Neuronal stem cell (in vitro differentiated cells): ENCODE data around the gene UTP25.
"Not testable (repeated sequence)": the region's sequence is repeated elsewhere in the genome, so short reads cannot be mapped to it uniquely, and the experiment has no call there.

ENCODE experiments used
- DNase-seq: peaks from one replicate; pipeline ENCODE4 v3.0.0-alpha.2; 2013; ENCODE audit warnings: low spot score
- H2AFZ ChIP-seq: one replicate; pipeline ENCODE4 v1.6.1; 2013; ENCODE audit warnings: mild to moderate bottlenecking, low read length, inconsistent platforms
- H2AK5ac ChIP-seq: 2 replicates; pipeline ENCODE4 v1.6.1; 2013; ENCODE audit warnings: low read depth, mild to moderate bottlenecking, inconsistent platforms, low read length, moderate library complexity, mixed read lengths
- H2BK120ac ChIP-seq: 2 replicates; pipeline ENCODE4 v1.6.1; 2013; ENCODE audit warnings: low read depth, mild to moderate bottlenecking, inconsistent platforms, low read length, moderate library complexity, mixed read lengths
- H2BK12ac ChIP-seq: one replicate; pipeline ENCODE4 v1.6.1; 2013; ENCODE audit warnings: low read length, inconsistent platforms
- H2BK15ac ChIP-seq: 2 replicates; pipeline ENCODE4 v1.6.1; 2013; ENCODE audit warnings: mild to moderate bottlenecking, low read length, inconsistent platforms, mixed read lengths
- H2BK5ac ChIP-seq: one replicate; pipeline ENCODE4 v1.6.1; 2013; ENCODE audit warnings: inconsistent platforms, mild to moderate bottlenecking, low read length, moderate library complexity
- H3K14ac ChIP-seq: one replicate; pipeline ENCODE4 v1.6.1; 2013; ENCODE audit warnings: low read length, inconsistent platforms
- H3K18ac ChIP-seq: 2 replicates; pipeline ENCODE4 v1.6.1; 2013; ENCODE audit warnings: low read length, inconsistent platforms
- H3K23ac ChIP-seq: 2 replicates; pipeline ENCODE4 v1.6.1; 2013; ENCODE audit warnings: low read depth, mild to moderate bottlenecking, mixed read lengths, low read length, inconsistent platforms; ENCODE audit not compliant: poor library complexity
- H3K27ac ChIP-seq: replicated peaks from 3 replicates; pipeline ENCODE4 v1.5.1; 2013; ENCODE audit warnings: low read length, inconsistent platforms
- H3K27me3 ChIP-seq, 3 experiments: 2 replicates each; pipeline ENCODE4 v1.6.1; 2013; ENCODE audit warnings: low read length in 3 of 3, mild to moderate bottlenecking in 2 of 3, inconsistent platforms in 1 of 3, low read depth in 1 of 3, mixed read lengths in 1 of 3, moderate library complexity in 1 of 3; ENCODE audit not compliant: control insufficient read depth in 3 of 3, insufficient read depth in 3 of 3
- H3K36me3 ChIP-seq, 2 donors: replicated peaks in 1 of 2; 2 replicates each; pipeline ENCODE4 v1.6.1; 2013; ENCODE audit warnings: low read length in 2 of 2; ENCODE audit not compliant: control insufficient read depth in 2 of 2, insufficient read depth in 2 of 2
- H3K4ac ChIP-seq: 2 replicates; pipeline ENCODE4 v1.6.1; 2013; ENCODE audit warnings: inconsistent platforms, mild to moderate bottlenecking, low read length, moderate library complexity
- H3K4me1 ChIP-seq, 2 donors: 1 replicate in 1 of 2; 2 replicates in 1 of 2; pipeline ENCODE4 v1.6.1; 2013; ENCODE audit warnings: low read length in 2 of 2, low read depth in 1 of 2; ENCODE audit not compliant: control insufficient read depth in 2 of 2, insufficient read depth in 1 of 2
- H3K4me2 ChIP-seq: one replicate; pipeline ENCODE4 v1.6.1; 2013; ENCODE audit warnings: mild to moderate bottlenecking, low read length, inconsistent platforms; ENCODE audit not compliant: insufficient read depth, poor library complexity, severe bottlenecking
- H3K4me3 ChIP-seq, 2 donors: 2 replicates each; pipeline ENCODE4 v1.5.1; 2013; ENCODE audit warnings: low read length in 2 of 2, mild to moderate bottlenecking in 2 of 2, inconsistent platforms in 1 of 2, moderate library complexity in 1 of 2
- H3K79me1 ChIP-seq: one replicate; pipeline ENCODE4 v1.6.1; 2013; ENCODE audit warnings: low read depth, mild to moderate bottlenecking, inconsistent platforms, low read length, moderate library complexity
- H3K9ac ChIP-seq: one replicate; pipeline ENCODE4 v1.6.1; 2013; ENCODE audit warnings: mild to moderate bottlenecking, low read depth, low read length, inconsistent platforms; ENCODE audit not compliant: poor library complexity
- H3K9me3 ChIP-seq, 2 donors: replicated peaks in 1 of 2; 2 replicates each; pipeline versions ENCODE3 to v1.6.1; 2013; ENCODE audit warnings: low read length in 2 of 2, mild to moderate bottlenecking in 2 of 2, inconsistent platforms in 1 of 2, low read depth in 1 of 2, mixed read lengths in 1 of 2, moderate library complexity in 1 of 2; ENCODE audit not compliant: control insufficient read depth in 2 of 2, insufficient read depth in 1 of 2
- H4K8ac ChIP-seq: one replicate; pipeline ENCODE4 v1.6.1; 2013; ENCODE audit warnings: low read depth, mild to moderate bottlenecking, inconsistent platforms, low read length, moderate library complexity
- H4K91ac ChIP-seq: one replicate; pipeline ENCODE4 v1.6.1; 2013; ENCODE audit warnings: low read length, low read depth, mild to moderate bottlenecking, inconsistent platforms; ENCODE audit not compliant: poor library complexity
- WGBS, 2 donors: extraction: QIAGEN DNeasy Blood & Tissue Kit; methylation state at CpG; one replicate each; pipeline ENCODE4 v1.1.7; 2013; ENCODE audit warnings: missing lambda C conversion rate in 2 of 2, mixed read lengths in 1 of 2; ENCODE audit not compliant: insufficient read length in 2 of 2, insufficient replicate concordance in 1 of 2; ENCODE audit errors: extremely low coverage in 2 of 2; 5-methylcytosine and 5-hydroxymethylcytosine counted together

Gene UTP25

GRCh38 chr1:209789245-209789644, 38.5 kb upstream of the UTP25 start:
- H2BK5ac ChIP-seq = no peak overlapping the region

GRCh38 chr1:209790286-209791193, 37.2 kb upstream of the UTP25 start:
- Histone ChIP-seq H3K4ac (no peak overlapping the region), H3K14ac (no peak overlapping the region), H3K4me2 (no peak overlapping the region), H3K9me3 (peaks cover 0 to 2% of the 10 kb centered on the region in 2 donors), H2BK120ac (no peak overlapping the region), H2BK15ac (no peak overlapping the region), H4K91ac (no peak overlapping the region), H3K27ac (no peak overlapping the region), H3K23ac (no peak overlapping the region), H3K18ac (no peak overlapping the region), H3K4me3 (no peak overlapping the region), H2AK5ac (no peak overlapping the region), H2AFZ (peak overlapping the region; percentile 5), H4K8ac (no peak overlapping the region), H3K36me3 (no peaks in the 10 kb centered on the region), H2BK12ac (no peak overlapping the region), H3K79me1 (no peaks in the 10 kb centered on the region), H3K4me1 (no peaks in the 10 kb centered on the region), H3K9ac (no peak overlapping the region), H2BK5ac (no peak overlapping the region), H3K27me3 (peaks cover 0 to 71% (median 18%) of the 10 kb centered on the region in 3 experiments)
- no peak for DNase-seq
- WGBS, 2 donors = no CpG with 5 or more reads among the region's 10 CpGs

More at GRCh38 chr1:209789245-209789644, 38.5 kb upstream of the UTP25 start:
- H3K4me3 ChIP-seq = no peak overlapping the region
- no peak overlapping the region for H4K91ac ChIP-seq
- H3K27ac ChIP-seq = no peak overlapping the region
- peaks cover 0 to 7% of the 10 kb centered on the region in 2 donors for H3K9me3 ChIP-seq
- no peak overlapping the region for H2BK15ac ChIP-seq
- no CpG with 5 or more reads among the region's 1 CpG for WGBS, 2 donors
- no peak overlapping the region for H2BK120ac ChIP-seq
- peaks cover 0 to 60% (median 18%) of the 10 kb centered on the region in 3 experiments for H3K27me3 ChIP-seq
- H3K4me1 ChIP-seq = peaks cover 2 to 4% of the 10 kb centered on the region in 2 donors
- H2AFZ ChIP-seq = no peak overlapping the region
- no peaks in the 10 kb centered on the region for H3K36me3 ChIP-seq
- no peak overlapping the region for H2BK12ac ChIP-seq
- H2AK5ac ChIP-seq = no peak overlapping the region
- no peak overlapping the region for H3K4me2 ChIP-seq
- no peak overlapping the region for H3K4ac ChIP-seq
- no peak overlapping the region for H3K18ac ChIP-seq
- DNase-seq = no peak
- no peak overlapping the region for H3K14ac ChIP-seq
- no peaks in the 10 kb centered on the region for H3K79me1 ChIP-seq
- H3K23ac ChIP-seq = no peak overlapping the region
- no peak overlapping the region for H4K8ac ChIP-seq
- no peak overlapping the region for H3K9ac ChIP-seq

GRCh38 chr1:209791920-209792319, 35.9 kb upstream of the UTP25 start:
- Histone ChIP-seq H3K23ac (no peak overlapping the region), H2AK5ac (no peak overlapping the region), H3K4me2 (no peak overlapping the region), H4K8ac (no peak overlapping the region), H3K36me3 (no peaks in the 10 kb centered on the region), H3K4me3 (no peak overlapping the region), H3K4ac (no peak overlapping the region), H3K9me3 (no peaks in the 10 kb centered on the region), H2BK15ac (no peak overlapping the region), H3K79me1 (no peaks in the 10 kb centered on the region), H3K18ac (no peak overlapping the region), H3K4me1 (no peaks in the 10 kb centered on the region), H3K27me3 (peaks cover 0 to 68% (median 16%) of the 10 kb centered on the region in 3 experiments), H3K27ac (no peak overlapping the region), H4K91ac (no peak overlapping the region), H2AFZ (no peak overlapping the region), H3K9ac (no peak overlapping the region), H2BK12ac (no peak overlapping the region), H3K14ac (no peak overlapping the region), H2BK5ac (no peak overlapping the region), H2BK120ac (no peak overlapping the region)
- WGBS, 2 donors = no CpG with 5 or more reads among the region's 1 CpG
- DNase-seq = no peak

GRCh38 chr1:209793711-209794110, 34.1 kb upstream of the UTP25 start:
- H4K91ac ChIP-seq, H3K4me3 ChIP-seq, H3K9me3 ChIP-seq, H3K14ac ChIP-seq, H3K23ac ChIP-seq, H3K9ac ChIP-seq, H3K36me3 ChIP-seq, H2BK120ac ChIP-seq, H2BK12ac ChIP-seq, H3K18ac ChIP-seq, H2BK5ac ChIP-seq, H3K4ac ChIP-seq, H2AFZ ChIP-seq, H3K27ac ChIP-seq, H2AK5ac ChIP-seq, H3K79me1 ChIP-seq, H3K4me1 ChIP-seq, DNase-seq, H3K4me2 ChIP-seq, H4K8ac ChIP-seq, H2BK15ac ChIP-seq: not testable (repeated sequence)
- no CpG with 5 or more reads among the region's 3 CpGs for WGBS, 2 donors
- peaks cover 0 to 64% (median 3%) of the 10 kb centered on the region in 3 experiments for H3K27me3 ChIP-seq
